Measurements from ENCODE around the gene NMD3. TPM values are rescaled to one million over a fixed set of nuclear protein-coding genes. Genes with fewer than 3 reads are reported as not detected.

Gene NMD3
- total RNA-seq, 1 donor from 2014 or later: 45.8 TPM

DNA sequence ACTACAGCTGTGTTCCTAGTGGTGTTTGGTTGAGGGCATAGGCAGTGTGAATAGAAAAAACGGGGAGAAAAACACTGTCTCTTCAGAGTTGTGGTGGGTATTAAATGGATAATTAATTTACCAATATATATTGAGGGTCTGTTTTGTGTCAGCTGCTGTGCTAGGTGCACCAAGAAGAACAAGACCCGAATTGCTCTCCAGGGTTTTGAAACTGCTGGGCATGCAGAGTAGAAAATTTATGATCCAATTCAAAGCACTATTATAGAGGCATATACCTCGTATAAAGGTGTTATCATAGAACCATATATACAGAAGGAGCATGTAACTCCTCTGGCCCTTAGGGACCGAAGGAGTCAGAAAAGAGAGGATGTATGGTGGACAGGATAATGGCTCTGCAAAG lies 1.6 kb upstream of the NMD3 start:
- ATAC-seq (ENCODE audit: low read depth) (no peak), DNase-seq (no peak)
- peaks cover 12% of the 10 kb centered on the region for H3K36me3 Mint-ChIP-seq (ENCODE audit: low read depth)
- TF ChIP-seq, protein P1, sequence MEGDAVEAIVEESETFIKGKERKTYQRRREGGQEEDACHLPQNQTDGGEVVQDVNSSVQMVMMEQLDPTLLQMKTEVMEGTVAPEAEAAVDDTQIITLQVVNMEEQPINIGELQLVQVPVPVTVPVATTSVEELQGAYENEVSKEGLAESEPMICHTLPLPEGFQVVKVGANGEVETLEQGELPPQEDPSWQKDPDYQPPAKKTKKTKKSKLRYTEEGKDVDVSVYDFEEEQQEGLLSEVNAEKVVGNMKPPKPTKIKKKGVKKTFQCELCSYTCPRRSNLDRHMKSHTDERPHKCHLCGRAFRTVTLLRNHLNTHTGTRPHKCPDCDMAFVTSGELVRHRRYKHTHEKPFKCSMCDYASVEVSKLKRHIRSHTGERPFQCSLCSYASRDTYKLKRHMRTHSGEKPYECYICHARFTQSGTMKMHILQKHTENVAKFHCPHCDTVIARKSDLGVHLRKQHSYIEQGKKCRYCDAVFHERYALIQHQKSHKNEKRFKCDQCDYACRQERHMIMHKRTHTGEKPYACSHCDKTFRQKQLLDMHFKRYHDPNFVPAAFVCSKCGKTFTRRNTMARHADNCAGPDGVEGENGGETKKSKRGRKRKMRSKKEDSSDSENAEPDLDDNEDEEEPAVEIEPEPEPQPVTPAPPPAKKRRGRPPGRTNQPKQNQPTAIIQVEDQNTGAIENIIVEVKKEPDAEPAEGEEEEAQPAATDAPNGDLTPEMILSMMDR (IDR thresholded peaks at IDR 0.05): no peak
- H3K9me3 Mint-ChIP-seq: no peaks in the 10 kb centered on the region
- H3K27ac Mint-ChIP-seq: no peak overlapping the region
- intact Hi-C loops (cut with micrococcal nuclease): no loop called here
- POLR2A ChIA-PET: no interaction called here
- peaks cover 6% of the 10 kb centered on the region for H3K27me3 Mint-ChIP-seq
- H3K4me3 Mint-ChIP-seq: peak overlapping the region; percentile 29
- peaks cover 29% of the 10 kb centered on the region for H3K4me1 Mint-ChIP-seq
- CTCF ChIA-PET: interaction anchor here (0.9 kb wide), 1 partner anchor 263 kb away, joined by 3 read pairs; no protein-coding TSS in a partner anchor

DNA sequence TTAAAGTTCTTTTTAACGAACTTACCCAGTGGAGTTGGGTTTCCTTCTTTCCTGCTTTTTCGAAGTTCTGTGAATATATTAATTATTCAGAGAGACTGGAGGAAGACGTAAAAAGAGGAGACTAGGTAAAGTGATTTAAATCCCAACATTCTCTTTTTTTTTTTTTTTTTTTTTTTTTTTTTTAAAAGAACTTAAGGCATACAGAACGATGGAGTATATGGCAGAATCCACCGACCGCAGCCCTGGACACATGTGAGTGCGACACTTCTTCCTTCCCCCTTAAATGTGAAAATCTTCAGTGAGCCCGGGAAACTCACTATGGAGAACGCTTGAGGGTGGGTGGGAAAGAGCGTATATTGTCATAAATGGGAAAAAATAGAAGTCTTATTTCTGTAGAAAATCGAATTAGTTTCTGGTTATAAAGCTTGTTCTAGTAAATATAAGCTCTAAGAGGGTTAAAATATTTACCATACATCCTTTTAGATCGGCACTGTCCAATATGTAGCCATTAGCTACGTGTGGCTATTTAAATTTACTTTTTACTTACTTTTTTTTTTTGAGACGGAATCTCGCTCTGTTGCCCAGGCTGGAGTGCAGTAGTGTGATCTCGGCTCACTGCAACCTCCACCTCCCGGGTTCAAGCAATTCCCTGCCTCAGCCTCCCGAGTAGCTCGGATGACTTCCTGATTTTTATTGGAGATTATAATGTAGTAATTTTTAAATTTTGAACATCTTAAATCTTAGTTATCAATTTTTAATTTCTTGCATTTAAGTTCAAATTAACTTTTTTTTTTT lies 892 bp downstream of the NMD3 start:
- Mint-ChIP-seq H3K27me3 (peaks cover 1% of the 10 kb centered on the region), H3K27ac (peak overlapping the region; percentile 86), H3K4me3 (peak overlapping the region; percentile 91), H3K9me3 (no peaks in the 10 kb centered on the region), H3K36me3 (ENCODE audit: low read depth) (peaks cover 23% of the 10 kb centered on the region), H3K4me1 (peaks cover 33% of the 10 kb centered on the region)
- ATAC-seq (ENCODE audit: low read depth) (no peak), DNase-seq (no peak)
- intact Hi-C loops (cut with micrococcal nuclease): loop anchor here (1.0 to 5.0 kb wide), 7 partner anchors 117 to 825 kb away; partner anchors contain the start of genes B3GALNT1, IFT80, KPNA4 and SMC4
- CTCF ChIA-PET: interaction anchor here (3.3 kb wide), 1 partner anchor 265 kb away, joined by 11 read pairs; no protein-coding TSS in a partner anchor
- TF ChIP-seq, protein P1 (IDR thresholded peaks at IDR 0.05): no peak
- POLR2A ChIA-PET: interaction anchor here (0.6 to 2.1 kb wide), 12 partner anchors 9 to 824 kb away, joined by 3 to 13 read pairs (median 4); partner anchors contain the start of genes PPM1L and TRIM59

DNA sequence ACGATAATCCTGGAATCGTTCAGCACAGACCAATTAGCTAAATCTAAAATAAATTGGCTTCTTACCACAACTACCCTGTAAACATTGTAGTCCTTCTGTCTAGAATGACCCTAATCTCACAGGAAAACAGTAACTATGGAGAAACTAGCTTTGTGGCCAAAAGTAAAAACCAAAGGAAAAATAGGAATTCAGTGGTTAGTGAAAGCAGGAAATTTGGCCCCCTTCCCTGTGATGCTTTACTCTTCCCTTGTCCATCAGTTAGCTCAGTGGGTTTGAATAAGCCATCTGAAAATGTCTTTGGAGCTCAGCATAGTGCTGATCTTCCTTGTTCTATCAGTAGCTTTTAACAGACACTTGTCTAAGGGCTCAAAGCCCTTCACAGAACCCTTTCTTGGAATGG lies 1.6 kb downstream of the NMD3 start:
- CTCF ChIA-PET: interaction anchor here (3.3 kb wide), 1 partner anchor 266 kb away, joined by 11 read pairs; no protein-coding TSS in a partner anchor
- Mint-ChIP-seq H3K27me3 (no peaks in the 10 kb centered on the region), H3K36me3 (ENCODE audit: low read depth) (peaks cover 25% of the 10 kb centered on the region), H3K9me3 (no peaks in the 10 kb centered on the region), H3K4me3 (peak overlapping the region; percentile 91), H3K4me1 (peaks cover 33% of the 10 kb centered on the region), H3K27ac (no peak overlapping the region)
- ATAC-seq (ENCODE audit: low read depth): no peak
- TF ChIP-seq, protein P1 (IDR thresholded peaks at IDR 0.05): no peak
- POLR2A ChIA-PET: interaction anchor here (0.5 to 2.1 kb wide), 7 partner anchors 9 to 468 kb away, joined by 3 to 11 read pairs (median 4); partner anchors contain the start of gene PPM1L
- no peak for DNase-seq
- intact Hi-C loops (cut with micrococcal nuclease): loop anchor here (5.0 kb wide), 2 partner anchors 240 to 825 kb away; partner anchors contain the start of genes IFT80 and SMC4

DNA sequence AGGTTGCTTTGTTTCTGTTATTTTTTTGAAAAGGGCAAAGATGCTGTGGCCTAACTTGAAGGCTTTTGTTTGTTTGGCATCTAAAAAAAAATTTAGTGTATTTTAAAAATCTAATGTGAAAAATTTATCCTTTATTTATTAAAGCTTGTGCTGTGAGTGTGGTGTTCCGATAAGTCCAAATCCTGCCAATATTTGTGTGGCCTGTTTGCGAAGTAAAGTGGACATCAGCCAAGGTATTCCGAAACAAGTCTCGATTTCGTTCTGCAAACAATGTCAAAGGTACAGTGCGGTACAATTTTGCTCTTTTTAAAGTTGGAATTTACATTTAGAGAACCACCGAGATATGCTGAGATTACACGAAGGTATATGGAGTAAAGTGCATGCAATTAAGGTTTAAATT lies 3.7 kb downstream of the NMD3 start:
- Mint-ChIP-seq H3K36me3 (ENCODE audit: low read depth) (peaks cover 25% of the 10 kb centered on the region), H3K27ac (no peak overlapping the region), H3K4me3 (no peak overlapping the region), H3K27me3 (no peaks in the 10 kb centered on the region), H3K9me3 (no peaks in the 10 kb centered on the region), H3K4me1 (peaks cover 32% of the 10 kb centered on the region)
- intact Hi-C loops (cut with micrococcal nuclease): loop anchor here (5.0 kb wide), 2 partner anchors 242 to 827 kb away; partner anchors contain the start of genes IFT80 and SMC4
- DNase-seq: no peak
- TF ChIP-seq, protein P1 (IDR thresholded peaks at IDR 0.05): no peak
- ATAC-seq (ENCODE audit: low read depth): no peak
- ChIA-PET POLR2A (no interaction called here), CTCF (no interaction called here)

DNA sequence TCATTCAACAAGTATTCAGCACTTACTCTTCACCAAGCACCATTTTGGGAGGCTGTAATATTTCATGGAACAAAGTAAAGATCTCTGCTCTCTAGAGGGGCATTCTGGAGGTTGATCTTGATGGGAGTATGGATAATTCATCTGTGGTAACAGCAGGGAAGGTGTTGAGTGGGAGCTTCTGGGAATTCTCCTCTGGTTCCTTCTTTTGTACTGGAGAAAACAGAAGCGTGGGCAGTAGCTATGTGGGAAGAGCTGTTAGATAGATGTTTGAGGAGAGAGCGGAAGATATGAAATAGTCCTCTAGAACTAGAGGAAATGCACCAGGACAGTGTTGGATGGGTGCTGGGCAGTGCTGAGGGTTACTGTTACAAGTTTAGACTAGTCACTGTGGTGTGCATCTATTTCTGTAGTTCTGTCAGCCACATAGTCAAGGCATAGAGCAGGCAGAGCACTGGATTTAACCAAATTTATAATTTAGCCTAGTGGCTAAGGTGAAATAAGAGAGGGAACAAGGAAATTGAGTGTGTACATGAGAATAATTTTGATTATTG lies 9.6 kb downstream of the NMD3 start:
- POLR2A ChIA-PET: interaction anchor here (1.3 kb wide), 1 partner anchor 9 kb away, joined by 4 read pairs; the partner anchor contains the start of gene NMD3
- DNase-seq (no peak), ATAC-seq (ENCODE audit: low read depth) (no peak)
- TF ChIP-seq, protein P1 (IDR thresholded peaks at IDR 0.05): no peak
- Mint-ChIP-seq H3K4me1 (no peaks in the 10 kb centered on the region), H3K36me3 (ENCODE audit: low read depth) (peaks cover 25% of the 10 kb centered on the region), H3K27me3 (no peaks in the 10 kb centered on the region), H3K4me3 (no peak overlapping the region), H3K9me3 (no peaks in the 10 kb centered on the region), H3K27ac (no peak overlapping the region)
- intact Hi-C loops (cut with micrococcal nuclease): loop anchor here (2.0 kb wide), 1 partner anchor 14 kb away; no protein-coding TSS in a partner anchor
- CTCF ChIA-PET: no interaction called here
